ENCODE results near the gene TULP3.

DNA sequence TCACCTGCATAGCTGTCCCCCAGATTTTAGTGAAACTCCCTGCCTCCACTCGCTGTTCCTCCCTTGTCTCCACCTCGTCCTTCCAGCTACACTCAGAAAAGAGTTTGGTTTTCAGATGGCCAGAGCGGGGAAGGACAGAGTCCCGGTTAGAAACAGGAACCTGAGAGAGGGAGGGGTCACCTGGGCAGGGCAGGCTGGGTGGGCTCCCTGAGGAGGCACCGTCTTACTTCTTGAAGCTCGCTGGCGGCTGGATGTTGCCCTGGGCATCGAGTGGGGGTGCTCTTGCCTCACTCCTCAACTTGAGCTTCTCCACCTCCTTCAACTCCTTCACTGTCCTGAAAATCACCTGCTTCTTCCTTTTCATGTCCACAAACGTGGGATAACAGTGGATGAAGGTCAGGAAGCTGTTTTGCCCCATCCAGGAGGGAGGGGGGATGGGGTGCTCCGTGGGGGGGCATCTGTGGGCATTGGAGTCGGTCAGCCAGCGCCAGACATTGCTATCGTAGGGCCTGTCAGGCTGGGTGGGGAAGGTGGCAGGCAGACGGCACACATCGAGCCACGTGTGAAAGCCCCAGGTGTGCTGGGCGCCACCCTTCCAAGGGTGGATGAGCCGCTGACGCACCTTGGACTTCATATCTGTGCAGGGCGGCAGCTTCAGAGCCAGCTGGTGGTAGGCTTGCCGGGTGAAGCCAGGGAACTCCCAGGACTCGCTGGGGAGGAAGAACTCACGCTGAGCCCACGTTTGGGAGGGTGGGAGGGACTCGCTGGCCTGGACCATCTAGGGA is 35.8 kb upstream of the TULP3 start:
- TF ChIP-seq, protein P1, sequence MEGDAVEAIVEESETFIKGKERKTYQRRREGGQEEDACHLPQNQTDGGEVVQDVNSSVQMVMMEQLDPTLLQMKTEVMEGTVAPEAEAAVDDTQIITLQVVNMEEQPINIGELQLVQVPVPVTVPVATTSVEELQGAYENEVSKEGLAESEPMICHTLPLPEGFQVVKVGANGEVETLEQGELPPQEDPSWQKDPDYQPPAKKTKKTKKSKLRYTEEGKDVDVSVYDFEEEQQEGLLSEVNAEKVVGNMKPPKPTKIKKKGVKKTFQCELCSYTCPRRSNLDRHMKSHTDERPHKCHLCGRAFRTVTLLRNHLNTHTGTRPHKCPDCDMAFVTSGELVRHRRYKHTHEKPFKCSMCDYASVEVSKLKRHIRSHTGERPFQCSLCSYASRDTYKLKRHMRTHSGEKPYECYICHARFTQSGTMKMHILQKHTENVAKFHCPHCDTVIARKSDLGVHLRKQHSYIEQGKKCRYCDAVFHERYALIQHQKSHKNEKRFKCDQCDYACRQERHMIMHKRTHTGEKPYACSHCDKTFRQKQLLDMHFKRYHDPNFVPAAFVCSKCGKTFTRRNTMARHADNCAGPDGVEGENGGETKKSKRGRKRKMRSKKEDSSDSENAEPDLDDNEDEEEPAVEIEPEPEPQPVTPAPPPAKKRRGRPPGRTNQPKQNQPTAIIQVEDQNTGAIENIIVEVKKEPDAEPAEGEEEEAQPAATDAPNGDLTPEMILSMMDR (IDR thresholded peaks at IDR 0.05): no peak
- no peak for TF ChIP-seq POLR2A (IDR thresholded peaks at IDR 0.05)
